Keratinocyte (primary cell): ENCODE measurements around the gene BMPER.

Source experiments
- CTCF ChIP-seq, 3 experiments: IDR thresholded peaks in 1 of 3; conservative IDR thresholded peaks in 1 of 3; optimal IDR thresholded peaks in 1 of 3; 2 replicates in 2 of 3; 3 replicates in 1 of 3; pipeline versions ENCODE3 to v1.5.1; 2011; ENCODE audit warnings: low read length in 3 of 3, mild to moderate bottlenecking in 3 of 3, moderate library complexity in 2 of 3, control low read depth in 1 of 3, inconsistent platforms in 1 of 3; ENCODE audit not compliant: insufficient read depth in 2 of 3; ENCODE audit errors: extremely low read depth in 1 of 3
- EZH2 ChIP-seq: IDR thresholded peaks from one replicate; pipeline ENCODE4 v1.6.1; 2012; ENCODE audit warnings: inconsistent platforms, mild to moderate bottlenecking, low read length, moderate library complexity

- TF ChIP-seq CTCF (optimal IDR thresholded peaks at IDR 0.05 in 1 of 3, IDR thresholded peaks at IDR 0.05 in 1 of 3, conservative IDR thresholded peaks at IDR 0.05 in 1 of 3; ENCODE audit: extremely low read depth in 1 of 3, insufficient read depth in 2 of 3, low read length in 3 of 3) = no peak
- no peak for TF ChIP-seq EZH2
Observed at GRCh38 chr7:34177476-34177875, 272.1 kb downstream of the BMPER start.
